Tibial artery (tissue), 4 donors: ENCODE data around the gene LRRC10B.
A peak's percentile ranks its signal among the peaks of the same experiment; 100 is the strongest.

Experiments used
- DNase-seq, 2 donors: peaks; one replicate each; pipeline ENCODE4 v3.0.0-alpha.2; 2019
- H3K27ac ChIP-seq, 2 donors: fragments of 200-600 bp; sonication (generic) in 1 of 2; 1 replicate in 1 of 2; 2 replicates in 1 of 2; pipeline ENCODE4 v1.5.1; 2018 to 2019; ENCODE audit warnings: mild to moderate bottlenecking in 1 of 2
- H3K27me3 ChIP-seq, 2 donors: fragments of 200-600 bp; sonication (generic) in 1 of 2; one replicate each; pipeline versions ENCODE4 v1.5.1 to v1.6.0; 2016 to 2019
- H3K36me3 ChIP-seq, 3 donors: fragments of 200-600 bp; sonication (generic) in 2 of 3; one replicate each; pipeline ENCODE4 v1.5.1; 2016 to 2019; ENCODE audit warnings: mild to moderate bottlenecking in 2 of 3
- H3K4me1 ChIP-seq, 4 donors: fragments of 200-600 bp; sonication (generic) in 2 of 4; 1 replicate in 3 of 4; 2 replicates in 1 of 4; pipeline ENCODE4 v1.5.1; 2016 to 2019
- H3K4me3 ChIP-seq, 2 donors: fragments of 200-600 bp; sonication (generic) in 1 of 2; 1 replicate in 1 of 2; 2 replicates in 1 of 2; pipeline ENCODE4 v1.5.1; 2018 to 2019; ENCODE audit warnings: mild to moderate bottlenecking in 2 of 2
- H3K9me3 ChIP-seq, 3 donors: fragments of 200-600 bp; sonication (generic) in 1 of 3; one replicate each; pipeline ENCODE4 v1.5.1; 2016 to 2019
- CTCF ChIP-seq, 2 experiments: fragments of 200-600 bp in 1 of 2; fragments of 450-650 bp in 1 of 2; IDR thresholded peaks; one replicate each; pipeline ENCODE4 v1.5.1; 2017 to 2019; ENCODE audit warnings: antibody characterized with exemption in 2 of 2, mild to moderate bottlenecking in 1 of 2, moderate library complexity in 1 of 2
- intact Hi-C: fragments of 100-400 bp; cut with DNase I; formaldehyde crosslinking; loops from one replicate; pipeline ENCODE4 v1.15.0; 2023; ENCODE audit warnings: low total_unique reads

LRRC10B gene

GRCh38 chr11:61472868-61473267, 35.7 kb upstream of the LRRC10B start:
- Histone ChIP-seq H3K27ac (peak overlapping the region; percentile 81 to 90), H3K4me3 (no peak overlapping the region), H3K27me3 (no peaks in the 10 kb centered on the region), H3K36me3 (peaks cover 0 to 19% (median 3%) of the 10 kb centered on the region in 3 donors), H3K9me3 (no peaks in the 10 kb centered on the region), H3K4me1 (peaks cover 0 to 47% (median 23%) of the 10 kb centered on the region in 4 donors)
- intact Hi-C loops, result no loop called here
- no peak for TF ChIP-seq CTCF (IDR thresholded peaks at IDR 0.05)
- DNase-seq, result peak; percentile 74 to 89

- H3K4me3 ChIP-seq, result no peak overlapping the region
- intact Hi-C loops, result no loop called here
- TF ChIP-seq CTCF (IDR thresholded peaks at IDR 0.05), result no peak
- no peaks in the 10 kb centered on the region for H3K9me3 ChIP-seq
- H3K4me1 ChIP-seq, result peaks cover 0 to 49% (median 24%) of the 10 kb centered on the region in 4 donors
- peaks cover 0 to 13% (median 3%) of the 10 kb centered on the region in 3 donors for H3K36me3 ChIP-seq
- peak overlapping the region; percentile 81 to 90 for H3K27ac ChIP-seq
- H3K27me3 ChIP-seq, result no peaks in the 10 kb centered on the region
- no peak for DNase-seq
Measured at GRCh38 chr11:61473370-61474012, 35.1 kb upstream of the LRRC10B start.

- peak overlapping the region; percentile 81 to 90 for H3K27ac ChIP-seq
- DNase-seq, result no peak
- intact Hi-C loops, result no loop called here
Measured at GRCh38 chr11:61474013-61474643, 34.4 kb upstream of the LRRC10B start.

GRCh38 chr11:61475433-61475832, 33.1 kb upstream of the LRRC10B start:
- Histone ChIP-seq H3K4me3 (no peak overlapping the region), H3K36me3 (peaks cover 0 to 10% (median 3%) of the 10 kb centered on the region in 3 donors), H3K9me3 (no peaks in the 10 kb centered on the region), H3K27me3 (no peaks in the 10 kb centered on the region), H3K27ac (peak overlapping the region; percentile 81 to 90), H3K4me1 (peaks cover 0 to 49% (median 24%) of the 10 kb centered on the region in 4 donors)
- intact Hi-C loops, result no loop called here
- no peak for DNase-seq
- TF ChIP-seq CTCF (IDR thresholded peaks at IDR 0.05), result no peak

More at GRCh38 chr11:61474013-61474643, 34.4 kb upstream of the LRRC10B start:
- Histone ChIP-seq H3K4me3 (no peak overlapping the region), H3K9me3 (no peaks in the 10 kb centered on the region), H3K27me3 (no peaks in the 10 kb centered on the region), H3K4me1 (peaks cover 0 to 49% (median 24%) of the 10 kb centered on the region in 4 donors), H3K36me3 (peaks cover 0 to 10% (median 3%) of the 10 kb centered on the region in 3 donors)
- no peak for TF ChIP-seq CTCF (IDR thresholded peaks at IDR 0.05)

GRCh38 chr11:61476371-61476770, 32.2 kb upstream of the LRRC10B start:
- peaks cover 0 to 45% (median 25%) of the 10 kb centered on the region in 4 donors for H3K4me1 ChIP-seq
- H3K4me3 ChIP-seq, result no peak overlapping the region
- H3K27me3 ChIP-seq, result no peaks in the 10 kb centered on the region
- DNase-seq, result no peak
- no peak for TF ChIP-seq CTCF (IDR thresholded peaks at IDR 0.05)
- intact Hi-C loops, result no loop called here
- H3K9me3 ChIP-seq, result no peaks in the 10 kb centered on the region
- peak overlapping the region; percentile 55 to 58 for H3K27ac ChIP-seq
- peaks cover 0 to 10% (median 3%) of the 10 kb centered on the region in 3 donors for H3K36me3 ChIP-seq
